ENCODE results near the gene HADH. TPM values are rescaled to one million over a fixed set of nuclear protein-coding genes. Genes with fewer than 3 reads are reported as not detected.

The HADH gene
- total RNA-seq, 1 experiment from 2014 or later: 10.8 TPM

DNA sequence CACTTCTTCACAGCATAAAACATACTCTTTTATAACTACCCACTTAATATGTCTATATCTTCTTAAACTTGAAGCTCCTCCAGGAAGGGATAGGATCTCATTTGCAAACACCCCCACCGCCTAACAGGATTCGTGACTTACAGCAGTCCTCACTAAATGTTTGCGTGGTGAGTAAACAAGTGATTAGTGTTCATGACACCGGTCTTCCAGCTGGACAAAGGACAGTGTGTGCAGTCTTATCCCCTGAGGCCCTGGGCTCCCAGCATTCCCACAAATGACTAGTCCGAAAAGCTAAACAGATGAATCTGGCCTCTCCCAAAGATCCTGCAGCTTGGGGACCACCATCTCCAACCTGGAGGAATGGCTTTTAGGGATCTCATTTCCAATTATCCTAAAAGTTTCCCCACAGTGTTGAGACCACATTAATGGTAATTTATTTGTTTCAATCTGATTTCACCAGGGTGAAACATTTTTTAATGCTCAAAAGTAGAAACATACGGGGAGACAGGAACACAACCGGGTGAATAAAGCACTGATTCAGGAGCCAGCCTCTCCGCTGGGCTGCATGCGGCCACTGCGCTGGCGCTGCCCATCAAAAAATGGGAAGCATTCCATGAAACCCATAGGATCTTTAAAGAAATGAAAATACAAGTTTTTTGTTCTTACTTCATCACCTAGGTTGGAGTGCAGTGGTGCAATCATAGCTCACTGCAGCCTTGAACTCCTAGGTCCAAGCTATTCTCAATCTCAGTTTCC is 69.2 kb downstream of the HADH start:
- DNase-seq: peak; percentile 85

DNA sequence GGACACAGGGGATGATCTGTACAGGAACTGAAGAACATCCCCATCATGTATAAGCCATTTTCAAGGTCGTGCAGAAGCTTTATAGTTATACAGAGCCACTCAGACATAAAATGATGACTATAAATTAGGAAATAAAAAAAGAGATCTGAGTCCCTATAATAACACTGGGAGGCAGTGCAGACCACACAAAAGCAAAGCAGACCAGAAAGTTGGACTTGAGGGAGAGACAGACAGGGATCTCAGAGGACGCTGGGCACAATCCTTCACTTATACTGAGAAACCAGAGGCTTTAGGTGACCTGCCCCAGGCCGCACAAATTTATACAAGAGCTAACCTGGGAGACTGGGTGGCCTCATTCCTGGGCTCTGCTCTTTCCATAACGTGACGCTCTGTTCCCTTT is 70.5 kb downstream of the HADH start:
- no peaks in the 10 kb centered on the region for H3F3A ChIP-seq (ENCODE audit: low read length, unreplicated experiment)
- ChIA-PET POLR2A (ENCODE audit: unreplicated experiment) (interaction anchor here (0.6 kb wide), 1 partner anchor 68 kb away, joined by 4 read pairs; no protein-coding TSS in a partner anchor), CTCF (interaction anchor here (0.6 kb wide), 1 partner anchor 282 kb away, joined by 6 read pairs; no protein-coding TSS in a partner anchor)
- H2AFZ ChIP-seq (ENCODE audit: low read length): no peak overlapping the region
- H3K4me1 ChIP-seq (ENCODE audit: insufficient read depth, low read length): peaks cover 16% of the 10 kb centered on the region
- ATAC-seq: peak; percentile 35
- no peaks in the 10 kb centered on the region for H3K9me2 ChIP-seq (replicated peaks; ENCODE audit: low read length)
- no peak overlapping the region for H3K4me2 ChIP-seq (ENCODE audit: low read length)
- H3K27me3 ChIP-seq (ENCODE audit: low read length): no peaks in the 10 kb centered on the region
- BruUV-seq (replicated peaks): no TSS peak
- H3K79me2 ChIP-seq (ENCODE audit: low read length): no peaks in the 10 kb centered on the region
- H3K36me3 ChIP-seq (ENCODE audit: low read depth, low read length): no peaks in the 10 kb centered on the region
- H3K4me3 ChIP-seq (ENCODE audit: low read length): no peak overlapping the region
- TF ChIP-seq, protein P1, sequence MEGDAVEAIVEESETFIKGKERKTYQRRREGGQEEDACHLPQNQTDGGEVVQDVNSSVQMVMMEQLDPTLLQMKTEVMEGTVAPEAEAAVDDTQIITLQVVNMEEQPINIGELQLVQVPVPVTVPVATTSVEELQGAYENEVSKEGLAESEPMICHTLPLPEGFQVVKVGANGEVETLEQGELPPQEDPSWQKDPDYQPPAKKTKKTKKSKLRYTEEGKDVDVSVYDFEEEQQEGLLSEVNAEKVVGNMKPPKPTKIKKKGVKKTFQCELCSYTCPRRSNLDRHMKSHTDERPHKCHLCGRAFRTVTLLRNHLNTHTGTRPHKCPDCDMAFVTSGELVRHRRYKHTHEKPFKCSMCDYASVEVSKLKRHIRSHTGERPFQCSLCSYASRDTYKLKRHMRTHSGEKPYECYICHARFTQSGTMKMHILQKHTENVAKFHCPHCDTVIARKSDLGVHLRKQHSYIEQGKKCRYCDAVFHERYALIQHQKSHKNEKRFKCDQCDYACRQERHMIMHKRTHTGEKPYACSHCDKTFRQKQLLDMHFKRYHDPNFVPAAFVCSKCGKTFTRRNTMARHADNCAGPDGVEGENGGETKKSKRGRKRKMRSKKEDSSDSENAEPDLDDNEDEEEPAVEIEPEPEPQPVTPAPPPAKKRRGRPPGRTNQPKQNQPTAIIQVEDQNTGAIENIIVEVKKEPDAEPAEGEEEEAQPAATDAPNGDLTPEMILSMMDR (conservative IDR thresholded peaks at IDR 0.05; ENCODE audit: low read depth, low read length): peak; percentile 54
- TF ChIP-seq EZH2phosphoT487 (IDR thresholded peaks at IDR 0.05; ENCODE audit: borderline replicate concordance, low read length): no peak
- TF ChIP-seq EZH2 (IDR thresholded peaks at IDR 0.05; ENCODE audit: low read length, unreplicated experiment): no peak
- no peaks in the 10 kb centered on the region for H4K20me1 ChIP-seq (ENCODE audit: low read length)
- no peak overlapping the region for H3K9ac ChIP-seq (ENCODE audit: low read length)
- intact Hi-C loops (cut with micrococcal nuclease): loop anchor here (1.0 to 10.0 kb wide), 5 partner anchors 105 to 512 kb away; partner anchors contain the start of gene LEF1
- peak; percentile 41 for DNase-seq
- no peaks in the 10 kb centered on the region for H3K9me3 ChIP-seq (ENCODE audit: low read length)
- H3K27ac ChIP-seq (ENCODE audit: low read length): no peak overlapping the region

More for the DNA sequence above, 69.2 kb downstream of the HADH start:
- Histone ChIP-seq H2AFZ (ENCODE audit: low read length) (no peak overlapping the region), H3K9ac (ENCODE audit: low read length) (peak overlapping the region; percentile 32; the same call in 1 of the 2 replicates), H3K27me3 (ENCODE audit: low read length) (no peaks in the 10 kb centered on the region), H3F3A (ENCODE audit: low read length, unreplicated experiment) (no peaks in the 10 kb centered on the region), H3K27ac (ENCODE audit: low read length) (peak overlapping the region; percentile 75), H3K4me3 (ENCODE audit: low read length) (no peak overlapping the region), H3K79me2 (ENCODE audit: low read length) (no peaks in the 10 kb centered on the region), H3K9me2 (replicated peaks; ENCODE audit: low read length) (no peaks in the 10 kb centered on the region), H4K20me1 (ENCODE audit: low read length) (no peaks in the 10 kb centered on the region), H3K4me2 (ENCODE audit: low read length) (peak overlapping the region; percentile 45), H3K36me3 (ENCODE audit: low read depth, low read length) (no peaks in the 10 kb centered on the region), H3K4me1 (ENCODE audit: insufficient read depth, low read length) (peaks cover 16% of the 10 kb centered on the region), H3K9me3 (ENCODE audit: low read length) (no peaks in the 10 kb centered on the region)
- TF ChIP-seq EZH2 (IDR thresholded peaks at IDR 0.05; ENCODE audit: low read length, unreplicated experiment): no peak
- TF ChIP-seq, protein P1 (conservative IDR thresholded peaks at IDR 0.05; ENCODE audit: low read depth, low read length): no peak
- TF ChIP-seq EZH2phosphoT487 (IDR thresholded peaks at IDR 0.05; ENCODE audit: borderline replicate concordance, low read length): no peak
- intact Hi-C loops (cut with micrococcal nuclease): loop anchor here (2.0 kb wide), 1 partner anchor 60 kb away; no protein-coding TSS in a partner anchor
- BruUV-seq (replicated peaks): no TSS peak
- CTCF ChIA-PET: interaction anchor here (0.7 to 1.0 kb wide), 3 partner anchors 13 to 40 kb away, joined by 3 to 6 read pairs (median 5); no protein-coding TSS in a partner anchor
- peak; percentile 93 for ATAC-seq
- POLR2A ChIA-PET (ENCODE audit: unreplicated experiment): no interaction called here
